Glutamatergic neuron (in vitro differentiated cells): ENCODE results near the gene TMEM82. TPM values are rescaled to one million over a fixed set of nuclear protein-coding genes. Genes with fewer than 3 reads are reported as not detected.

Experiments used
- DNase-seq: peaks from one replicate; pipeline ENCODE4 v3.0.0; 2022
- H3K27ac Mint-ChIP-seq: one replicate; pipeline ENCODE4 v1.8.0; 2020; ENCODE audit warnings: mild to moderate bottlenecking, mixed read lengths, inconsistent platforms; ENCODE audit not compliant: unreplicated experiment
- H3K27me3 Mint-ChIP-seq: one replicate; pipeline ENCODE4 v1.8.0; 2020; ENCODE audit warnings: mild to moderate bottlenecking, moderate library complexity, mixed read lengths, inconsistent platforms; ENCODE audit not compliant: unreplicated experiment
- H3K36me3 Mint-ChIP-seq: one replicate; pipeline ENCODE4 v1.8.0; 2020; ENCODE audit warnings: mild to moderate bottlenecking, mixed read lengths, inconsistent platforms; ENCODE audit not compliant: unreplicated experiment
- H3K4me1 Mint-ChIP-seq: one replicate; pipeline ENCODE4 v1.8.0; 2020; ENCODE audit warnings: mild to moderate bottlenecking, low read depth, mixed read lengths, inconsistent platforms; ENCODE audit not compliant: unreplicated experiment
- H3K4me3 Mint-ChIP-seq: one replicate; pipeline ENCODE4 v1.8.0; 2020; ENCODE audit warnings: mild to moderate bottlenecking, mixed read lengths, inconsistent platforms; ENCODE audit not compliant: unreplicated experiment
- H3K9me3 Mint-ChIP-seq: one replicate; pipeline ENCODE4 v1.8.0; 2020; ENCODE audit warnings: mild to moderate bottlenecking, moderate library complexity, mixed read lengths, inconsistent platforms; ENCODE audit not compliant: unreplicated experiment
- CTCF ChIP-seq: fragments of 200-600 bp; sonication (generic); IDR thresholded peaks from one replicate; pipeline ENCODE4 v1.5.0; 2021; ENCODE audit not compliant: partially characterized antibody, unreplicated experiment
- total RNA-seq: library from RNA; stranded (reverse); fragmentation: NEBNext Ultra II Directional; extraction: Animal tissue kit (Norgen Biotek cat#: 25700); gene quantifications from one replicate; pipeline ENCODE4 v1.2.1, GENCODE V29; 2021; ENCODE audit not compliant: unreplicated experiment

TMEM82 gene
- total RNA-seq, 1 donor from 2014 or later = not detected

GRCh38 chr1:15762546-15762945 lies 20.2 kb downstream of the TMEM82 start:
- Mint-ChIP-seq H3K9me3 (peaks cover 8% of the 10 kb centered on the region), H3K4me3 (peak overlapping the region; percentile 32), H3K27me3 (peaks cover 9% of the 10 kb centered on the region), H3K4me1 (peaks cover 19% of the 10 kb centered on the region), H3K27ac (peak overlapping the region; percentile 28), H3K36me3 (no peaks in the 10 kb centered on the region)
- no peak for DNase-seq
- no peak for TF ChIP-seq CTCF

- no peak for DNase-seq
- H3K4me3 Mint-ChIP-seq = no peak overlapping the region
- H3K4me1 Mint-ChIP-seq = peaks cover 19% of the 10 kb centered on the region
- H3K27ac Mint-ChIP-seq = no peak overlapping the region
- peaks cover 9% of the 10 kb centered on the region for H3K27me3 Mint-ChIP-seq
- H3K36me3 Mint-ChIP-seq = no peaks in the 10 kb centered on the region
- TF ChIP-seq CTCF = no peak
- H3K9me3 Mint-ChIP-seq = peaks cover 8% of the 10 kb centered on the region
Measured at GRCh38 chr1:15764269-15764764, 22.0 kb downstream of the TMEM82 start.

GRCh38 chr1:15764890-15765289 lies 22.6 kb downstream of the TMEM82 start:
- Mint-ChIP-seq H3K4me3 (no peak overlapping the region), H3K27ac (peak overlapping the region; percentile 70), H3K27me3 (peaks cover 7% of the 10 kb centered on the region), H3K4me1 (peaks cover 19% of the 10 kb centered on the region), H3K36me3 (no peaks in the 10 kb centered on the region), H3K9me3 (peaks cover 8% of the 10 kb centered on the region)
- no peak for TF ChIP-seq CTCF
- DNase-seq = no peak

GRCh38 chr1:15765495-15766194 lies 23.3 kb downstream of the TMEM82 start:
- H3K27me3 Mint-ChIP-seq = peaks cover 7% of the 10 kb centered on the region
- peaks cover 8% of the 10 kb centered on the region for H3K9me3 Mint-ChIP-seq
- no peak for TF ChIP-seq CTCF
- H3K4me1 Mint-ChIP-seq = peaks cover 18% of the 10 kb centered on the region
- DNase-seq = no peak
- H3K27ac Mint-ChIP-seq = peak overlapping the region; percentile 70
- peak overlapping the region; percentile 23 for H3K4me3 Mint-ChIP-seq
- H3K36me3 Mint-ChIP-seq = no peaks in the 10 kb centered on the region

- Mint-ChIP-seq H3K4me1 (peaks cover 11% of the 10 kb centered on the region), H3K4me3 (no peak overlapping the region), H3K27me3 (peaks cover 5% of the 10 kb centered on the region), H3K27ac (no peak overlapping the region), H3K9me3 (peaks cover 3% of the 10 kb centered on the region), H3K36me3 (no peaks in the 10 kb centered on the region)
- no peak for TF ChIP-seq CTCF
- DNase-seq = no peak
Measured at GRCh38 chr1:15767941-15768340, 25.6 kb downstream of the TMEM82 start.
